ENCODE measurements around the gene ADGRD2.

- TF ChIP-seq, protein P1, sequence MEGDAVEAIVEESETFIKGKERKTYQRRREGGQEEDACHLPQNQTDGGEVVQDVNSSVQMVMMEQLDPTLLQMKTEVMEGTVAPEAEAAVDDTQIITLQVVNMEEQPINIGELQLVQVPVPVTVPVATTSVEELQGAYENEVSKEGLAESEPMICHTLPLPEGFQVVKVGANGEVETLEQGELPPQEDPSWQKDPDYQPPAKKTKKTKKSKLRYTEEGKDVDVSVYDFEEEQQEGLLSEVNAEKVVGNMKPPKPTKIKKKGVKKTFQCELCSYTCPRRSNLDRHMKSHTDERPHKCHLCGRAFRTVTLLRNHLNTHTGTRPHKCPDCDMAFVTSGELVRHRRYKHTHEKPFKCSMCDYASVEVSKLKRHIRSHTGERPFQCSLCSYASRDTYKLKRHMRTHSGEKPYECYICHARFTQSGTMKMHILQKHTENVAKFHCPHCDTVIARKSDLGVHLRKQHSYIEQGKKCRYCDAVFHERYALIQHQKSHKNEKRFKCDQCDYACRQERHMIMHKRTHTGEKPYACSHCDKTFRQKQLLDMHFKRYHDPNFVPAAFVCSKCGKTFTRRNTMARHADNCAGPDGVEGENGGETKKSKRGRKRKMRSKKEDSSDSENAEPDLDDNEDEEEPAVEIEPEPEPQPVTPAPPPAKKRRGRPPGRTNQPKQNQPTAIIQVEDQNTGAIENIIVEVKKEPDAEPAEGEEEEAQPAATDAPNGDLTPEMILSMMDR (IDR thresholded peaks at IDR 0.05): no peak
- no peak for TF ChIP-seq POLR2AphosphoS5 (IDR thresholded peaks at IDR 0.05)
- TF ChIP-seq POLR2A (IDR thresholded peaks at IDR 0.05): no peak
These were observed 19.0 kb downstream of the ADGRD2 start for GRCh38 chr9:124469011-124469832.
